ENCODE data around the gene ACSM6.

Gene ACSM6

DNA sequence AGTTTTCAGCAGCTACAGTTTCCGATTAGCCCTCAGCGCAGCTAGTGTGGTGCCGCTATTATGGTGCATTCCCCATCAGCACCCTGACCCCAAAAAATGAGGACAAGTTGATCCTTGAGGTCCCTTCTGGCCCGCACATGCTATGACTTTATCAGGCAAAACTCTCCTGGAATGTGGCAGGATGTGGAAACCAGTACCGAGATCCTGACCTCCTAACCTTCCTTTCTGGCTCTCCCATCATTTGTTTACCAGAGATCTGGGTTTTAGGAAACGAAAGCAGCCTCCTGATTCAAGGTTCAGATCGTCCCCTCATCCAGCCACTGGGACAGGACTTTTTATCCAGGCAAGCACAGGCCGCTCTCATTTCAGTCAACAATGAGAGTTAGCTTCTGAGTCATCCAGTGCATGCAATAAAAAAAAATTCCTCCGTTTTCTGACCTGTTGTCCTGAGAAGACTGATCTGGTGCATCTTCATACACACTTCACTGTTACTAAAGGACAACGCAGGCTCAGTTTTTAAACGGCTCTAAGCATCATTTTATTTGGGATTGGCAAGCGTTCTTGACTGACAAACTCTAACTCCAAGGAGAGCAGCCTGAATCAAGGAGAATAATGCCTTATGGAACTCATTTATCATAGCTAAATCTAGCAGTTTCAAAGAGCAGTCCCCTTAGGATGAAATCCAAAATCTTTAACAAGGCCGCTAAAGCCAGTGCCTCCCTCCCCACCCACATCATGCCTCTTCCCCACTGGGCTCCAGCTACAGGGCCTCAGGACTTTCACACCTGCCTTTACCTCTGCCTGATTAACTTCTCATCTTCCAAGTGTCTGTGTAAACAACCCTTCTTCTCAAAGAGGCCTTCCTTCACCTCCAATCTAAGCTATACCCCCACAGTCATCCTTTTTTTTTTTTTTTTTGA, 79.6 kb downstream of the ACSM6 start:
- H3K9me3 Mint-ChIP-seq: peaks cover 4% of the 10 kb centered on the region
- H3K27me3 Mint-ChIP-seq (ENCODE audit: low read depth, poor library complexity): peaks cover 3% of the 10 kb centered on the region
- H3K4me1 Mint-ChIP-seq: peaks cover 36% of the 10 kb centered on the region
- H3K27ac Mint-ChIP-seq: peak overlapping the region; percentile 82
- TF ChIP-seq, protein P1, sequence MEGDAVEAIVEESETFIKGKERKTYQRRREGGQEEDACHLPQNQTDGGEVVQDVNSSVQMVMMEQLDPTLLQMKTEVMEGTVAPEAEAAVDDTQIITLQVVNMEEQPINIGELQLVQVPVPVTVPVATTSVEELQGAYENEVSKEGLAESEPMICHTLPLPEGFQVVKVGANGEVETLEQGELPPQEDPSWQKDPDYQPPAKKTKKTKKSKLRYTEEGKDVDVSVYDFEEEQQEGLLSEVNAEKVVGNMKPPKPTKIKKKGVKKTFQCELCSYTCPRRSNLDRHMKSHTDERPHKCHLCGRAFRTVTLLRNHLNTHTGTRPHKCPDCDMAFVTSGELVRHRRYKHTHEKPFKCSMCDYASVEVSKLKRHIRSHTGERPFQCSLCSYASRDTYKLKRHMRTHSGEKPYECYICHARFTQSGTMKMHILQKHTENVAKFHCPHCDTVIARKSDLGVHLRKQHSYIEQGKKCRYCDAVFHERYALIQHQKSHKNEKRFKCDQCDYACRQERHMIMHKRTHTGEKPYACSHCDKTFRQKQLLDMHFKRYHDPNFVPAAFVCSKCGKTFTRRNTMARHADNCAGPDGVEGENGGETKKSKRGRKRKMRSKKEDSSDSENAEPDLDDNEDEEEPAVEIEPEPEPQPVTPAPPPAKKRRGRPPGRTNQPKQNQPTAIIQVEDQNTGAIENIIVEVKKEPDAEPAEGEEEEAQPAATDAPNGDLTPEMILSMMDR (IDR thresholded peaks at IDR 0.05): no peak
- peaks cover 17% of the 10 kb centered on the region for H3K36me3 Mint-ChIP-seq (ENCODE audit: low read depth)
- no peak overlapping the region for H3K4me3 Mint-ChIP-seq
- DNase-seq: no peak

- H3K36me3 Mint-ChIP-seq (ENCODE audit: low read depth): peaks cover 8% of the 10 kb centered on the region
- H3K27me3 Mint-ChIP-seq (ENCODE audit: low read depth, poor library complexity): peaks cover 3% of the 10 kb centered on the region
- no peak overlapping the region for H3K4me3 Mint-ChIP-seq
- peaks cover 4% of the 10 kb centered on the region for H3K9me3 Mint-ChIP-seq
- no peak for DNase-seq
- TF ChIP-seq, protein P1 (IDR thresholded peaks at IDR 0.05): no peak
- no peak overlapping the region for H3K27ac Mint-ChIP-seq
- peaks cover 50% of the 10 kb centered on the region for H3K4me1 Mint-ChIP-seq
These were observed 81.8 kb downstream of the ACSM6 start for GRCh38 chr10:95275726-95276366.

DNA sequence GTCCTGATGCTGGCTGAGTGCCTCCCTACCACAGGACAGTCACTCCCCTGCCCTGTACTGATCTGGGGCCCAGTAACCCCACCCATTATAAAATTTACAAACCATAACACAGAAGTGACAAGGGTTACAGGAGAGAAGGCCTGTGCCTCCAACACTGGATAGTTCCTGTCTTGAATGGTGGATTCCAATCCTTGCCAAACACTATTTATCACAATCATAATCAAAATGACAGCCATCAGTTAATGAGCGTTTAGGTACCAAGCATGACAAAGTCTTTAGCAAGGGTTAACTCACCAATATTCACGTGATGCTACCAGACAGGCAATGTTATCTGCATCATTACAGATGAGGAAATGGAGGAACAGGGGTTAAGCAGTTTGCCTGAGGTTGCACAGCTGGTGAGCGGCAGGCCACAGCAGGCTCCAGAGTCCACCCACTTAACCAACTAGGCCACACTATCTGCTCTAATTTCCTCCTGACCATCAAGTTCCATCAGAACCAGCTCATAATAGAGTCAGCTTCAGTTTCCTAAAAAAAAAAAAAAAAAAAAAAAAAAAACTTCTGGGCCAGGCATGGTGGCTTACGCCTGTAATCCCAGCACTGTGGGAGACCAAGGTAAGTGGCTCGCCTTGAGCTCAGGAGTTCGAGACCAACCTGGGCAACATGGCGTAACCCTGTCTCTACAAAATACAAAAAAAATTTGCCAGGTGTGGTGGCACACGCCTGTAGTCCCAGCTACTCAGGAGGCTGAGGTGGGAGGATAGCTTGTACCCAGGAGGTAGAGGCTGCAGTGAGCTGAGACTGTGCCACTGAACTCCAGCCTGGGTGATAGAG, 82.5 kb downstream of the ACSM6 start:
- Mint-ChIP-seq H3K27me3 (ENCODE audit: low read depth, poor library complexity) (peaks cover 3% of the 10 kb centered on the region), H3K36me3 (ENCODE audit: low read depth) (peaks cover 8% of the 10 kb centered on the region), H3K4me1 (peaks cover 54% of the 10 kb centered on the region), H3K27ac (no peak overlapping the region), H3K4me3 (no peak overlapping the region), H3K9me3 (peaks cover 4% of the 10 kb centered on the region)
- TF ChIP-seq, protein P1 (IDR thresholded peaks at IDR 0.05): no peak
- no peak for DNase-seq

DNA sequence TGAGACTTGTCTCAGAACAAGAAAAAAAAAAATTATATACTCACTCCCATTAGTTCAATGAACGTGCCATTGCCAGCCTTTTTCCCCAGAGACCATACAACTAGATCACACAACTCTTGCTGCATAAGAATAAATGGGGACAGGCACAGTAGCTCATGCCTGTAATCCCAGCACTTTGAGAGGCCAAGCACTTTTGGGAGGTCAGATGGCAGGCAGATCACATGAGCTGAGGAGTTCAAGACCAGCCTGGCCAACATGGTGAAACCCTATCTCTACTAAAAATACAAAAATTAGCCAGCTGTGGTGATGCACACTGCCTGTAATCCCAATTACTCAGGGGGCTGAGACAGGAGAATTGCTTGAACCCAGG, 83.1 kb downstream of the ACSM6 start:
- peaks cover 8% of the 10 kb centered on the region for H3K36me3 Mint-ChIP-seq (ENCODE audit: low read depth)
- TF ChIP-seq, protein P1 (IDR thresholded peaks at IDR 0.05): no peak
- H3K27ac Mint-ChIP-seq: peak overlapping the region; percentile 57
- peaks cover 54% of the 10 kb centered on the region for H3K4me1 Mint-ChIP-seq
- H3K9me3 Mint-ChIP-seq: peaks cover 4% of the 10 kb centered on the region
- peaks cover 3% of the 10 kb centered on the region for H3K27me3 Mint-ChIP-seq (ENCODE audit: low read depth, poor library complexity)
- no peak overlapping the region for H3K4me3 Mint-ChIP-seq
- no peak for DNase-seq

- Mint-ChIP-seq H3K4me1 (peaks cover 54% of the 10 kb centered on the region), H3K9me3 (peaks cover 4% of the 10 kb centered on the region), H3K4me3 (no peak overlapping the region), H3K27me3 (ENCODE audit: low read depth, poor library complexity) (peaks cover 3% of the 10 kb centered on the region), H3K36me3 (ENCODE audit: low read depth) (peaks cover 8% of the 10 kb centered on the region), H3K27ac (peak overlapping the region; percentile 74)
- TF ChIP-seq, protein P1 (IDR thresholded peaks at IDR 0.05): no peak
- DNase-seq: no peak
These were observed 83.6 kb downstream of the ACSM6 start for GRCh38 chr10:95277614-95278013.

Data from nephron progenitor cell (in vitro differentiated cells).